Measurements from ENCODE around the gene MEAK7.

- no peak for TF ChIP-seq EP300 (IDR thresholded peaks at IDR 0.05)
- TF ChIP-seq CTCF (IDR thresholded peaks at IDR 0.05): no peak
- TF ChIP-seq POLR2A (IDR thresholded peaks at IDR 0.05): no peak
These were observed 26.1 kb downstream of the MEAK7 start for GRCh38 chr16:84478172-84478947.
